HuH-7 (cell line): ENCODE data around the gene TBC1D3B.
"Not testable (repeated sequence)": the region's sequence is repeated elsewhere in the genome, so short reads cannot be mapped to it uniquely, and the experiment has no call there.

Experiments used
- DNase-seq: peaks from one replicate; pipeline ENCODE4 v3.0.0; 2011; ENCODE audit warnings: low spot score

Gene TBC1D3B

GRCh38 chr17:36181446-36182175 is 5.2 kb upstream of the TBC1D3B start:
- DNase-seq, result not testable (repeated sequence)

GRCh38 chr17:36168836-36169235 is 7.6 kb downstream of the TBC1D3B start:
- DNase-seq, result not testable (repeated sequence)

- no peak for DNase-seq
Measured at GRCh38 chr17:36153895-36154610, 22.4 kb downstream of the TBC1D3B start.

DNA sequence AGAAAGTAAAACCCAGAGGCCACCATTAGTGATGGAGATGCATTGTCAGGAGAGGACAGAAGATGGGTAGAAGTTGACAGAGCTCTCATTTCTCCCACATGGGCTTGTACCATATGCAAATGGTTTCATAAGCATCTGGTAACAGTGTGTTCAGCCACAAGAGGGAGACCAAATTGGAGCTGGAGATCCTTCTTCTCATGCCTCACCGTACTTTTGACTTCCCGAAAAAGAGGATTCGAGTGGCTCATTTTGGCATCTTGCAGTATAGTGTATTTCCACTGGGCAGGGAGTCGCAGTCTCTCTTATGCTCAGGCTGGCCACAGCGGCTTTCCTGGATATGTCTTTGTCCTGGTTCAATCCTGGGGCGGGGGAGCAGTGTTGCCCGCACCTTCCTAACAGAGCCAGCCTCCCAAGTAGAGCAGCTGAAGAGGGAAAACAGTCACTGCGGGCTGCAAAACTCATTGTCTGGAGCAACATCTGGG is 23.8 kb downstream of the TBC1D3B start:
- DNase-seq, result no peak

DNA sequence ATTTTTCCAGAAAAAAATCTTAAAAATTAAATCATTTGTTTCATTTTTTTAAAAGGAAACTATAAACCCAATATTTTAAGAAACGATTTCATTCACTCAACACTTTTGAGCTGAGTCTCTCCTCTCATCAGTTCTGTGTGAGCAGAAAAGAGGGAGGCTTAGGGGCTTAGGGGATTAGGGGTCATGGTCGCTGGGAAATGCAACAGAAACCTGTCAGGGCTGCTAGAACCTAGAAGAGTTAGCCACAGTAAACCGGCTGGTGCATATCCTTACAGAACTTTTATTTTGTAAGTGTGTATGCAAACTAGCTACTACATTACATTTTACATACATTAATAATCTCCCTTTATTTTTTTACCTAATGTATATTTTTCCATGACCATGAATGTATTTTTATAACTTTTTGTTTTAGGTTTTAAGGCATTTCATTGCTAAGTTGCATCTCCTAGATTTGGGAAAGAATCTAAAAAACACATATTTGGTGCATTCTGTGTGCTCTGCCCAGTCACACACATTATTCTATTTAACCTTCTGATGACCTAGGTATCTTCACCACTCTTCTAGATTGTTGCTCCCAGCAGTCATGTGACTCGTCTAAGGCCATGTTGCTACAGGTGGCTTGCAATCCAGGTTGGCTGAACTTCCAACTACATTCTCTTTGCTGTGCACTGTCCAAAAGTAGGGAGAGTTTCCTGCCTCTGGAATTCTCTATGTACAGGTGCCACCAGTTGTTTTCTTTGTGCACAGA is 24.4 kb downstream of the TBC1D3B start:
- no peak for DNase-seq

DNA sequence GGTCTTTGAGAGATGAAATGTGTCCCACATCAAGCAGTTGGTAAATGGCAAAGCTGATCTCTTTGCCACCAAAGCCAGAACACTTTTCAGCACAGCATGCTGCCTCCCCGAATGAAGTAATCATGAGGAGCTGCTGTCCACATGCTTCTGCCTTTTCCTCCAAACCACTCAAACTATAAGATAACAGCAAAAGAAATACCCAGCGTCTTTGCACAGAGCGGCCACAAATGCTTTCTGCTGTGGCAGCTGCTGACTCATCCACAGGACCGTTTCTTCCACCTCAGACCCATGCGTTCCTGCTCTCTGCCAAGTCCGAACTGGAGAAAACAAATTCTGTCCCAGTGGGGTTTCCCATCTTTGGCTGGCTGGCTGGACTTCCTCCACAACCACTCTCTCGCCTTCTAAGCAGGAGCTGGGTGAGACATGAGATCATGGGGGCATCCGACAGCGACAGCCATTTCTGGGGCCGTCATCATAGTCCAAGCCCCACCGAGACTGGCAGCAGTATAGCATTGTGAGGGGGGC is 27.1 kb downstream of the TBC1D3B start:
- no peak for DNase-seq

GRCh38 chr17:36148559-36149295 is 27.7 kb downstream of the TBC1D3B start:
- DNase-seq, result peak; percentile 71

DNA sequence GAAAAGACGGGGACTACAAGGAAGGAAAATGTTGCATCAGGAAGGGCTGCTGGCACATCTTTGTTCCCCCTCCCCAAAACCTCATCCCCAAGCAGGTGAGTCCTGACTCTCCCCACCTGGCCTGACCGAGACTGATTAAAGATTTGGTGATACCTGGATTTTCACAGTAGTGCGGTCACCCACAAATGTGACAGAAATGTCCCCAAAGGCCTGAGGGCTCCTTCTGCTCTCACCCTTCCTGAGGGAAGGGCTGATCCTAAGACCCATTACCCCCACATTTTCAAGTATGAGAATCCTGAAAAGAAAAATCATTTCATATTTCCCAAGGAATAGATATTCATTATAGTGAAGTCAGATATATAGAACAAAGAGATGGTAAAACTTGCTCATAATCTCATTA is 28.8 kb downstream of the TBC1D3B start:
- no peak for DNase-seq

DNA sequence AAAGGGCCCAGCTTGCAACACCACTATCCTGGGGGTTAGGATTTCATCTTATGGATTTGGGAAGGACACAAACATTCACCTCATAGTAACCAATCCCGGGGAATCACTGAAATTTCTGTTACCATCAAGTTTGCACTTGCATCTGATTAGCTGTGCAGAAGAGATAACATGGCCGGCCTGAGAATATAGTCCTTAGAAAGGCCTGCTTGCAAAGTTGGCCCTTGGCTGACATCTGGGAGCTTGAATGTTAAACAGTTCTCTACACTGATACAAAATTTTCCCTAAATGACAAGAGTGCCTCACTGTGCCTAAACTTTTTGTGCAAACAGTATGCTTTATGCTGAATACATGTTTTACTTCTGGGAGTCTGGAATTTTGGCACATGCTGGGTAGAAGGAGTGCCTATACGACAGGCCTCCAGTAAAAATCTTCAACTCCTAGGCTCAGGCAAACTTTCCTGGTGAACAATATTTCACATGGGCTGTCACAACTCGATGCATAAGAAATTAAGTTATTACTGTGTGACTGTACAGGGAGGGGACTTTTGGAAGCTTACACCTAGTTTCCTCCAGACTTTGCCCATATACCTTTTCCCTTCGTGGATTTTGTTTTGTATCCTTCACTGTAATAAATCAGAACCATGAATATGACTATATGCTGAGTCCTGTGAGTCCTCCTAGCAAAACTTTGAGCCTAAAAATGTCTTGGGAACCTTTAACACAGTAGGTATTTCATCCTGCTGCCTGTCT is 31.3 kb downstream of the TBC1D3B start:
- DNase-seq, result no peak

- no peak for DNase-seq
Measured at GRCh38 chr17:36144014-36144413, 32.4 kb downstream of the TBC1D3B start.

DNA sequence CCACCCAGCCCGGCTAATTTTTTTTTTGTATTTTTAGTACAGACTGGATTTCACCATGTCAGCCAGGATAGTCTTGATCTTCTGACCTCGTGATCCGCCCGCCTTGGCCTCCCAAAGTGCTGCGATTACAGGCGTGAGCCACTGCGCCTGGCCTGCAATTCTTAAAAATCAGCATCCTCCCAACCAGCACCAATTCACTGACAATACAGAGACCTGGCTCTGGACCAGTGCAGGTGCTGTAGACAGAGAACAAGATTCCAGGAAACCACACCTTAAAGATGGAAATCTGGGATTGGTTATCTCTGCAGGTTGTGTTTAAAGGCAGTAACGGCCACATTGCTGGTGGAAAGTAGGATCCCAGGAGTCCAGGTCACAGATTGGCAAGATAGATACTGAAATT is 33.6 kb downstream of the TBC1D3B start:
- no peak for DNase-seq

DNA sequence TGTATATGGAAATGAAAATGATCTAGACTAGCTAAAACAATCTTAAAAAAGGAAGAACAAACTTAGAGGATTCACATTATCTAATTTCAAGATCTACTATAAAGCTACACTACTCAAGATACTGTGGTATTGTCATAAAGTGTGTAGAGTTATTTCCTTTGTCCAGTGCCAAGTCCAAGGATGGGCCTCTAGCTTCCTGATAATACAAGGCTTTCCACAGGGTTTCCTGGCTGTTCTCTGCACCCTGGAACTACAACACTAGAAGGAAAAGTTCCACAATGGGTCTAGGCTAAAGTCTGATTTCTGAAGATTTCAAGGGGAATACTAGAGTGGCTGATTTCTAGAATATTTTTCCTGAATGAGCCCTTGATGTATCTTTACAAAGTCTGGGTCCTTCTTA is 34.2 kb downstream of the TBC1D3B start:
- no peak for DNase-seq

- no peak for DNase-seq
Measured at GRCh38 chr17:36136439-36136838, 40.0 kb downstream of the TBC1D3B start.

DNA sequence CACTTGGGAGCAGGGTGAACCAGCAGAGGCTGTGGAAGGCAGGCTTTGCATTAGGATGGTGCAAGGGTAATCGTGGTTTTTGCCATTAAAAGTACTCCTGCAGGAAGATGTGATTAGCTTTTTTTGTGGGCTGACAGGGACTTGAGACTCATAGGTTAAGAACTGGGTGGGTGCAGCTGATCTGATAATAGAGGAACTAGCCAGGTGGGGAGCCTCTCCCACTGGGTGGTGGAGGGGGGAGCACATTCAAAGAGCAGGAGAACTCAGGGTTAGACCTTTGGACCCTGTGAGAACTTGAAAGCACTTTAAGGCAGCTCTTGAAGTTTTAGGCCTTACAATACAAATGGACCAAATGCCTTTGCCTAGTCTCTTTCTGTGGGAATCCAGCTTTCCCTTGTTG is 40.4 kb downstream of the TBC1D3B start:
- DNase-seq, result no peak

GRCh38 chr17:36135465-36135864 is 41.0 kb downstream of the TBC1D3B start:
- no peak for DNase-seq

DNA sequence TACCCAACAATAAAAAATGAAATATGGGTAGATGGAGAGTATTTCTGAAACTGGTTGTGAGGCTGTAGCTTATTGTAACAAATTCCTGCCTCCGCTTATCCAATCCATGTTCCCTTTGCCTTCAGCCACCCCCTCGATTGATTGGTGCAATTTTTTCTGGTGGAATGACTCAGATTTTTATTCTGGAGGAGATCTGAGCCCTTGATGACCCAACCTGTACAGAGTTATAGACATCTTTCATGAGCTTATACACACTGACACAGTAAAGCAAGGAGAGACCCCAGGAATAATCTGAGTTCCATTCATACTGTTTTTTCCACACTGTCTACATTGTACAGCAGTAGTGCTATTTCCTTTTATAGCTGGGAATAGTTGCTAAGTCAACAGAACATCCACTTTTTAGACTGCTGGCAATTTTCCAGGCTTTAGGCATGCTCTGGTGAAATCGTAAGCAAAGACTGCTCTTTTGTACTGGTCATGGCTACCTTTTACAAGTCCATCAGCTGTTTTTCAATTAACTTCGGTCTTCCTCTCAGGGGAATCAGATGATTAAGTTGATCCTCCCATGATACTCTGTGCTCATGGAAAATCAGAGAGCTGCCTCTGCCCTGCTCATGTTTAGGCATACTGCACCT is 42.7 kb downstream of the TBC1D3B start:
- peak; percentile 26 for DNase-seq

DNA sequence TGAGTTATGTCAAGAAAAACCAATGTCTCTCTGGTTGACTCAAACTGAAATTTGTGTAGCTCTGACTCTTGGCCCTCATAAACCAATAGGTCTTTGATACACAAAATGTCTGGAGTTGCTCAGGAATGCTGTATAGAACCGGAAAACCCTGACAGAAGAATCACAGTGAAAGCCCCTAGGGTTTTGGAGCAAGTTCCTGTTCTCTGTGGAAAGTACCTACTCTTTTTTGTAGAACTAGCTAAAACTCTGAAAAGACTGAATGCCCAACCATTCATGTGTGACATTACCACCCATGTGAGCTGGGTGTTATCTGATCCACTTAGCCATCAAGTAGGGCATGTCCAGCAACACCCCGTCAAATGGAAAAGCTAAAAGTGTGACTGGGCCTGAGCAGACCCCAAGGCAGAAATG is 44.0 kb downstream of the TBC1D3B start:
- no peak for DNase-seq

DNA sequence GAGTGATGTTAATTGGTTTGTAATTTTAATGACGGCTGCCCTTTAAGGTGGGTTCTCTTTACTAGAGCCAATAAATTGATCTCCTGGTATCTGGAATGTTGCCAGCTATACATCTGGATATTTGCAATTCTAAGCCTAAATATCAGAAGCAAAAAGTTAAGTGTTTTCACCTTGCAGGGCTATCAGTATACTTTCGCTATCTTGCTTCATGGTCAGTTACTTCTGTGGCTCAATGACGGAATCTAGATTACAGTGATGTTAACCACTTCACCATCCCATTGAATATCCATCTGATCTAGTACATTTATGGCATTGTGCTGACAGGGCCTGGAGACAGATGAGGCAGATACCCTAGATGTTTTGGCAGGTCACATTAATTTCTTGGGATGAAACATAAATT is 44.5 kb downstream of the TBC1D3B start:
- no peak for DNase-seq

DNA sequence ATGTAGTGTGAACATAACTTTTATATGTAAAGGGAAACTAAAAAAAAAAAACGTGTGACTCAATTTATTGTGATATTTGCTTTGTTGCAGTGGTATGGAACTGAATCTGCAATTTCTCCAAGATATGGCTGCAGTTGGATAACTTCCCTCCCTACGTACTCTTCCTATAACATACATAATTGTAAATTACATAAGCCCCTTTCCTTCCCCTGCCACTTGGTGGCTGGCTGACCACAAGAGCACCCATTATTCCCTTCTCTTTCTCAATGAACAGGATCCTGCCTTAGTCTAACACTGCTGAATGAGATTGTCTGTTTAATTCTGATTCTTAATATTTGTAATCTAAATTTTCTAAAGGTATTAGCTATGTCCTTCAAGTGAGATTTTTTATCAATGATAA is 45.0 kb downstream of the TBC1D3B start:
- no peak for DNase-seq

GRCh38 chr17:36130346-36130745 is 46.1 kb downstream of the TBC1D3B start:
- no peak for DNase-seq

GRCh38 chr17:36129616-36130015 is 46.8 kb downstream of the TBC1D3B start:
- no peak for DNase-seq
